ENCODE data around the gene YIF1A.

- TF ChIP-seq CTCF (IDR thresholded peaks at IDR 0.05): no peak
- no peak for TF ChIP-seq POLR2A (IDR thresholded peaks at IDR 0.05)
- TF ChIP-seq EP300 (IDR thresholded peaks at IDR 0.05): no peak
- TF ChIP-seq POLR2AphosphoS5 (IDR thresholded peaks at IDR 0.05): no peak
Measured at GRCh38 chr11:66237867-66238266, 51.1 kb downstream of the YIF1A start.
